Thoracic aorta (tissue), 2 donors: ENCODE measurements around the gene KMT2E. TPM values are rescaled to one million over a fixed set of nuclear protein-coding genes. Genes with fewer than 3 reads are reported as not detected.

Experiments used
- ATAC-seq: fragments of 150-250 bp; one replicate; pipeline ENCODE4 v1.8.0; 2017; ENCODE audit warnings: low read depth; ENCODE audit not compliant: insufficient number of reproducible peaks, low FRiP score
- DNase-seq: peaks from one replicate; pipeline ENCODE4 v3.0.0-alpha.2; 2020; ENCODE audit warnings: low spot score
- H3K27ac ChIP-seq, 2 donors: fragments of 200-600 bp; sonication (generic); 1 replicate in 1 of 2; 2 replicates in 1 of 2; pipeline ENCODE4 v1.5.1; 2016; ENCODE audit warnings: mild to moderate bottlenecking in 2 of 2, moderate library complexity in 2 of 2
- H3K27me3 ChIP-seq: fragments of 200-600 bp; sonication (generic); replicated peaks from 2 replicates; pipeline ENCODE4 v1.6.0; 2016; ENCODE audit warnings: mild to moderate bottlenecking; ENCODE audit not compliant: insufficient read depth
- H3K36me3 ChIP-seq: fragments of 200-600 bp; sonication (generic); one replicate; pipeline ENCODE4 v1.5.1; 2016
- H3K4me1 ChIP-seq, 2 donors: fragments of 200-600 bp; sonication (generic); 1 replicate in 1 of 2; 2 replicates in 1 of 2; pipeline versions ENCODE4 v1.5.1 to v1.6.0; 2016; ENCODE audit warnings: low read depth in 2 of 2, mild to moderate bottlenecking in 1 of 2; ENCODE audit not compliant: control insufficient read depth in 1 of 2
- H3K4me3 ChIP-seq: fragments of 200-600 bp; sonication (generic); 2 replicates; pipeline ENCODE4 v1.5.1; 2016; ENCODE audit warnings: mild to moderate bottlenecking
- H3K9me3 ChIP-seq: fragments of 200-600 bp; sonication (generic); 2 replicates; pipeline ENCODE4 v1.5.1; 2016
- total RNA-seq, 2 donors: library from RNA; depleted of rRNA; stranded (reverse); fragments of >200 nt; gene quantifications; one replicate each; pipeline versions ENCODE4 v1.1.0 to v1.2.3, GENCODE V29; 2016
- TF ChIP-seq, protein P1 (sequence below): fragments of 200-600 bp; sonication (generic); IDR thresholded peaks from one replicate; pipeline ENCODE4 v1.5.1; 2019; ENCODE audit warnings: antibody characterized with exemption

The KMT2E gene
- total RNA-seq, 2 donors from 2014 or later: 139 to 140 TPM

DNA sequence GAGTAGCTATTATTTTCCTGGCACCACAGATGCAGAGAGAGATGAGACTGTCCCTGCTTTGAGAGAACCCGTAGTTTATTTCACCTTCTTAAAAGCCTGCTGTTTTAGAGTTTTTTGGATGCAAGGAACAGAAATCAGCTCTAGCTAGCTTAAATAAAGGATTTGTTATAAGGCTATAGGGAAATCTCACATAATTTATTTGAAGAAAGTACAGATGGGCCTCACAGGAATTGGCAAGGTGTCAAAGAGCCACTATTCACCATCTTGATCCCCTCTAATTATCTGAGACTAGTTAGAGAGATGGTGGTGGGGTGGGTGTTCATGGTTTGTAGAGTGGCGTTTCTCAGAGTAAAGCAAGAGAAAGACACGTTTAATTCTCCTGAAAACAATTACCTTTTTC lies 7.3 kb downstream of the KMT2E start:
- H3K27ac ChIP-seq: peak overlapping the region; percentile 23 to 33
- H3K4me3 ChIP-seq: peak overlapping the region; percentile 39
- no peaks in the 10 kb centered on the region for H3K27me3 ChIP-seq
- TF ChIP-seq, protein P1, sequence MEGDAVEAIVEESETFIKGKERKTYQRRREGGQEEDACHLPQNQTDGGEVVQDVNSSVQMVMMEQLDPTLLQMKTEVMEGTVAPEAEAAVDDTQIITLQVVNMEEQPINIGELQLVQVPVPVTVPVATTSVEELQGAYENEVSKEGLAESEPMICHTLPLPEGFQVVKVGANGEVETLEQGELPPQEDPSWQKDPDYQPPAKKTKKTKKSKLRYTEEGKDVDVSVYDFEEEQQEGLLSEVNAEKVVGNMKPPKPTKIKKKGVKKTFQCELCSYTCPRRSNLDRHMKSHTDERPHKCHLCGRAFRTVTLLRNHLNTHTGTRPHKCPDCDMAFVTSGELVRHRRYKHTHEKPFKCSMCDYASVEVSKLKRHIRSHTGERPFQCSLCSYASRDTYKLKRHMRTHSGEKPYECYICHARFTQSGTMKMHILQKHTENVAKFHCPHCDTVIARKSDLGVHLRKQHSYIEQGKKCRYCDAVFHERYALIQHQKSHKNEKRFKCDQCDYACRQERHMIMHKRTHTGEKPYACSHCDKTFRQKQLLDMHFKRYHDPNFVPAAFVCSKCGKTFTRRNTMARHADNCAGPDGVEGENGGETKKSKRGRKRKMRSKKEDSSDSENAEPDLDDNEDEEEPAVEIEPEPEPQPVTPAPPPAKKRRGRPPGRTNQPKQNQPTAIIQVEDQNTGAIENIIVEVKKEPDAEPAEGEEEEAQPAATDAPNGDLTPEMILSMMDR: no peak
- ATAC-seq: no peak
- H3K9me3 ChIP-seq: no peaks in the 10 kb centered on the region
- peaks cover 78 to 82% of the 10 kb centered on the region in 2 donors for H3K4me1 ChIP-seq
- no peaks in the 10 kb centered on the region for H3K36me3 ChIP-seq
- no peak for DNase-seq

DNA sequence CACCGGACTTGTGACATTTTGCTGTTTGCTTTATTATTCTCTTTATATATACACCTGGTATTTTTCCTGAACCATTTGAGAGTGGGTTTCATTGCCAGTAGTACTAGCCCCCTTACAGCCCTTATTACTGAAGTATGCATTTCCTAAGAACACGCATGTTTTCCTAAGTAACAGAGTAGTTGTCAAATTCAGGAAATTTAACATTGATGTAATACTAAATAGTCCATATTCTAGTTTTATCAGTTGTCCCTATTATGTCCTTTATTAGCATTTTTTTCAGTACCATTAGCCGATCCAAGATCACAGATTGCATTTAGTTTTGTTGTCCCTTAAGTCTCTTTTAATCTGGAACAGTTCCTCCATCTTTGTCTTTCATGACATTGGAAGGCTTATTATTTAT lies 8.0 kb downstream of the KMT2E start:
- peak overlapping the region; percentile 27 for H3K4me3 ChIP-seq
- no peaks in the 10 kb centered on the region for H3K36me3 ChIP-seq
- H3K27ac ChIP-seq: peak overlapping the region in 1 of 2 donors; percentile 24
- DNase-seq (no peak), ATAC-seq (no peak)
- H3K27me3 ChIP-seq: no peaks in the 10 kb centered on the region
- no peaks in the 10 kb centered on the region for H3K9me3 ChIP-seq
- H3K4me1 ChIP-seq: peaks cover 84 to 88% of the 10 kb centered on the region in 2 donors
- TF ChIP-seq, protein P1: no peak

- TF ChIP-seq, protein P1: no peak
- Histone ChIP-seq H3K4me1 (peaks cover 85 to 88% of the 10 kb centered on the region in 2 donors), H3K27ac (no peak overlapping the region)
These were observed 8.5 kb downstream of the KMT2E start for GRCh38 chr7:105022458-105022857.

GRCh38 chr7:105024734-105025133 lies 10.7 kb downstream of the KMT2E start:
- Histone ChIP-seq H3K27ac (no peak overlapping the region), H3K9me3 (no peaks in the 10 kb centered on the region), H3K4me1 (peaks cover 71 to 90% of the 10 kb centered on the region in 2 donors), H3K27me3 (no peaks in the 10 kb centered on the region), H3K4me3 (no peak overlapping the region), H3K36me3 (no peaks in the 10 kb centered on the region)
- no peak for DNase-seq
- TF ChIP-seq, protein P1: no peak
- no peak for ATAC-seq

More at GRCh38 chr7:105022458-105022857, 8.5 kb downstream of the KMT2E start:
- Histone ChIP-seq H3K27me3 (no peaks in the 10 kb centered on the region), H3K9me3 (no peaks in the 10 kb centered on the region), H3K36me3 (no peaks in the 10 kb centered on the region), H3K4me3 (peak overlapping the region; percentile 27)
- no peak for DNase-seq
- ATAC-seq: no peak

- DNase-seq (no peak), ATAC-seq (no peak)
- TF ChIP-seq, protein P1: no peak
- Histone ChIP-seq H3K4me1 (peaks cover 64 to 86% of the 10 kb centered on the region in 2 donors), H3K36me3 (no peaks in the 10 kb centered on the region), H3K9me3 (no peaks in the 10 kb centered on the region), H3K27me3 (no peaks in the 10 kb centered on the region), H3K4me3 (no peak overlapping the region), H3K27ac (no peak overlapping the region)
These were observed 12.7 kb downstream of the KMT2E start for GRCh38 chr7:105026750-105027149.
